Caco-2 (cell line): ENCODE measurements around the gene LIMK2. TPM values are rescaled to one million over a fixed set of nuclear protein-coding genes. Genes with fewer than 3 reads are reported as not detected.
"Not testable (repeated sequence)": the region's sequence is repeated elsewhere in the genome, so short reads cannot be mapped to it uniquely, and the experiment has no call there.

Experiments
- BruUV-seq: library from RNA; stranded (reverse); fragments of 400-500 nt; replicated peaks from 2 replicates; lab custom pipeline; 2021; lab: Mats Ljungman, UMichigan
- CTCF ChIA-PET: fragments of 300-600 bp; sonication (Branson Sonifier 250); formaldehyde crosslinking; loops from one replicate; lab custom pipeline; 2022; ENCODE audit warnings: antibody characterized with exemption; lab: Charles Lee
- POLR2A ChIA-PET: fragments of 300-600 bp; sonication (Branson Sonifier 250); formaldehyde crosslinking; loops from one replicate; lab custom pipeline; 2022; ENCODE audit warnings: antibody characterized with exemption; lab: Charles Lee
- DNase-seq, 2 experiments: peaks; one replicate each; pipeline versions ENCODE4 v3.0.0 to v3.0.0-alpha.2; 2020 to 2022
- H3K27me3 ChIP-seq: replicated peaks from 2 replicates; pipeline ENCODE4 v1.6.0; 2011; ENCODE audit warnings: low read length; ENCODE audit not compliant: control insufficient read depth, insufficient read depth
- H3K36me3 ChIP-seq: 2 replicates; pipeline ENCODE4 v1.5.1; 2011; ENCODE audit warnings: low read length; ENCODE audit not compliant: control insufficient read depth, insufficient read depth
- H3K4me1 ChIP-seq: fragments of 250-450 bp; sonication (Bioruptor Pico); 2 replicates; pipeline ENCODE4 v1.5.1; 2020; ENCODE audit warnings: mild to moderate bottlenecking
- H3K4me3 ChIP-seq: 2 replicates; pipeline ENCODE4 v1.5.1; 2011; ENCODE audit warnings: low read depth, mild to moderate bottlenecking, control low read depth, low read length
- H3K9me3 ChIP-seq: fragments of 250-450 bp; sonication (Bioruptor Pico); 2 replicates; pipeline ENCODE4 v1.5.1; 2020; ENCODE audit warnings: mild to moderate bottlenecking, moderate library complexity
- H3K27ac Mint-ChIP-seq: one replicate; pipeline ENCODE4 v1.8.0; 2022; ENCODE audit warnings: mixed read lengths; ENCODE audit not compliant: unreplicated experiment
- H3K27me3 Mint-ChIP-seq: one replicate; pipeline ENCODE4 v1.8.0; 2022; ENCODE audit warnings: mixed read lengths; ENCODE audit not compliant: insufficient read depth, unreplicated experiment
- H3K36me3 Mint-ChIP-seq: one replicate; pipeline ENCODE4 v1.8.0; 2022; ENCODE audit warnings: mild to moderate bottlenecking, mixed read lengths; ENCODE audit not compliant: insufficient read depth, unreplicated experiment
- H3K4me1 Mint-ChIP-seq: one replicate; pipeline ENCODE4 v1.8.0; 2022; ENCODE audit warnings: low read depth, mixed read lengths; ENCODE audit not compliant: unreplicated experiment
- H3K4me3 Mint-ChIP-seq: one replicate; pipeline ENCODE4 v1.8.0; 2022; ENCODE audit warnings: mild to moderate bottlenecking, moderate library complexity, mixed read lengths; ENCODE audit not compliant: unreplicated experiment
- H3K9me3 Mint-ChIP-seq: one replicate; pipeline ENCODE4 v1.8.0; 2022; ENCODE audit warnings: mixed read lengths; ENCODE audit not compliant: unreplicated experiment
- CTCF ChIP-seq, 2 experiments: fragments of 200-600 bp in 1 of 2; IDR thresholded peaks; 1 replicate in 1 of 2; 2 replicates in 1 of 2; pipeline versions ENCODE4 v1.5.1 to v1.8.0; 2011 to 2022; ENCODE audit warnings: antibody characterized with exemption in 1 of 2, control low read depth in 1 of 2, inconsistent platforms in 1 of 2, low read depth in 1 of 2, low read length in 1 of 2, mild to moderate bottlenecking in 1 of 2, moderate library complexity in 1 of 2; ENCODE audit not compliant: insufficient read depth in 1 of 2, severe bottlenecking in 1 of 2, unreplicated experiment in 1 of 2
- intact Hi-C: fragments of 100-400 bp; cut with micrococcal nuclease; formaldehyde crosslinking; loops from one replicate; pipeline ENCODE4 v1.10.0; 2022; ENCODE audit not compliant: unreplicated experiment
- total RNA-seq: library from RNA; stranded (reverse); gene quantifications from 2 replicates; pipeline ENCODE4 v1.2.3, GENCODE V29; 2022

The LIMK2 gene
- total RNA-seq, 1 experiment from 2014 or later, result 36.3 TPM

- H3K4me3 Mint-ChIP-seq, result no peak overlapping the region
- CTCF ChIA-PET, result no interaction called here
- intact Hi-C loops, result no loop called here
- Histone ChIP-seq H3K4me1 (no peaks in the 10 kb centered on the region), H3K36me3 (no peaks in the 10 kb centered on the region), H3K9me3 (no peaks in the 10 kb centered on the region), H3K4me3 (no peak overlapping the region), H3K27me3 (no peaks in the 10 kb centered on the region)
- DNase-seq, result no peak
- H3K36me3 Mint-ChIP-seq, result peaks cover 16% of the 10 kb centered on the region
- H3K27me3 Mint-ChIP-seq, result no peaks in the 10 kb centered on the region
- no peak for TF ChIP-seq CTCF (IDR thresholded peaks at IDR 0.05; ENCODE audit: insufficient read depth in 1 of 2, low read depth in 1 of 2, low read length in 1 of 2, severe bottlenecking in 1 of 2, unreplicated experiment in 1 of 2)
- no peaks in the 10 kb centered on the region for H3K4me1 Mint-ChIP-seq
- POLR2A ChIA-PET, result interaction anchor here (0.5 kb wide), 1 partner anchor 162 kb away, joined by 3 read pairs; no protein-coding TSS in a partner anchor
- H3K27ac Mint-ChIP-seq, result no peak overlapping the region
- no peaks in the 10 kb centered on the region for H3K9me3 Mint-ChIP-seq
- no TSS peak for BruUV-seq
Observed at GRCh38 chr22:31193092-31193491, 19.0 kb upstream of the LIMK2 start.

- H3K36me3 Mint-ChIP-seq, result peaks cover 20% of the 10 kb centered on the region
- H3K27ac Mint-ChIP-seq, H3K4me1 ChIP-seq, H3K27me3 ChIP-seq, intact Hi-C loops, H3K27me3 Mint-ChIP-seq, H3K4me1 Mint-ChIP-seq, CTCF ChIA-PET, H3K4me3 ChIP-seq, POLR2A ChIA-PET, H3K9me3 Mint-ChIP-seq, DNase-seq, BruUV-seq, H3K36me3 ChIP-seq, H3K4me3 Mint-ChIP-seq, H3K9me3 ChIP-seq: not testable (repeated sequence)
Observed at GRCh38 chr22:31194681-31195080, 17.4 kb upstream of the LIMK2 start.

GRCh38 chr22:31199187-31199586 lies 12.9 kb upstream of the LIMK2 start:
- no TSS peak for BruUV-seq
- TF ChIP-seq CTCF (IDR thresholded peaks at IDR 0.05; ENCODE audit: insufficient read depth in 1 of 2, low read depth in 1 of 2, low read length in 1 of 2, severe bottlenecking in 1 of 2, unreplicated experiment in 1 of 2), result peak; percentile 23 to 49
- H3K9me3 Mint-ChIP-seq, result no peaks in the 10 kb centered on the region
- H3K27me3 Mint-ChIP-seq, result no peaks in the 10 kb centered on the region
- no peak overlapping the region for H3K4me3 Mint-ChIP-seq
- ChIA-PET POLR2A (no interaction called here), CTCF (interaction anchor here (1.1 to 1.9 kb wide), 2 partner anchors 13 to 74 kb away, joined by 5 to 6 read pairs; partner anchors contain the start of gene LIMK2)
- H3K4me1 Mint-ChIP-seq, result no peaks in the 10 kb centered on the region
- no peak for DNase-seq
- Histone ChIP-seq H3K27me3 (no peaks in the 10 kb centered on the region), H3K36me3 (no peaks in the 10 kb centered on the region; the same call in 1 of the 2 replicates), H3K4me1 (no peaks in the 10 kb centered on the region), H3K4me3 (no peak overlapping the region), H3K9me3 (no peaks in the 10 kb centered on the region)
- H3K36me3 Mint-ChIP-seq, result peaks cover 7% of the 10 kb centered on the region
- H3K27ac Mint-ChIP-seq, result no peak overlapping the region
- intact Hi-C loops, result loop anchor here (1.0 kb wide), 1 partner anchor 32 kb away; no protein-coding TSS in a partner anchor

GRCh38 chr22:31204352-31204984 lies 7.6 kb upstream of the LIMK2 start:
- H3K4me3 Mint-ChIP-seq, H3K27ac Mint-ChIP-seq, H3K9me3 ChIP-seq, H3K9me3 Mint-ChIP-seq, H3K27me3 Mint-ChIP-seq, POLR2A ChIA-PET, H3K36me3 ChIP-seq, DNase-seq, intact Hi-C loops, H3K4me3 ChIP-seq, BruUV-seq, H3K27me3 ChIP-seq, CTCF ChIA-PET: not testable (repeated sequence)
- H3K4me1 ChIP-seq, result peaks cover 13% of the 10 kb centered on the region
- Mint-ChIP-seq H3K4me1 (peaks cover 10% of the 10 kb centered on the region), H3K36me3 (peaks cover 12% of the 10 kb centered on the region)

- H3K4me1 ChIP-seq, result peaks cover 13% of the 10 kb centered on the region
- Mint-ChIP-seq H3K36me3 (peaks cover 16% of the 10 kb centered on the region), H3K4me1 (peaks cover 10% of the 10 kb centered on the region)
- H3K27me3 Mint-ChIP-seq, H3K27me3 ChIP-seq, H3K36me3 ChIP-seq, H3K27ac Mint-ChIP-seq, CTCF ChIA-PET, H3K4me3 ChIP-seq, H3K9me3 Mint-ChIP-seq, POLR2A ChIA-PET, H3K4me3 Mint-ChIP-seq, BruUV-seq, DNase-seq, H3K9me3 ChIP-seq, intact Hi-C loops: not testable (repeated sequence)
Observed at GRCh38 chr22:31205059-31205458, 7.0 kb upstream of the LIMK2 start.
